ENCODE measurements around the gene BPIFB6. TPM values are rescaled to one million over a fixed set of nuclear protein-coding genes. Genes with fewer than 3 reads are reported as not detected.

BPIFB6 gene
- total and polyA plus RNA-seq, 11 donors = not detected

- Histone ChIP-seq H3K9me3 (peaks cover 0 to 6% (median 0%) of the 10 kb centered on the region in 12 donors), H3K27me3 (no peaks in the 10 kb centered on the region), H3K27ac (no peak overlapping the region), H3K4me1 (no peaks in the 10 kb centered on the region), H3K36me3 (no peaks in the 10 kb centered on the region), H3K4me3 (no peak overlapping the region)
- WGBS, 4 donors = 65 to 78% (median 73%) methylated on average over 5 of the region's 5 CpGs
- ATAC-seq (no peak), DNase-seq (no peak)
- TF ChIP-seq POLR2A (IDR thresholded peaks at IDR 0.05) = no peak
- no peak for TF ChIP-seq CTCF (IDR thresholded peaks at IDR 0.05)
- intact Hi-C loops (cut with DNase I) = no loop called here
Measured at GRCh38 chr20:33033381-33033780, 1.9 kb downstream of the BPIFB6 start.

GRCh38 chr20:33034115-33034514, 2.7 kb downstream of the BPIFB6 start:
- H3K27me3 ChIP-seq = no peaks in the 10 kb centered on the region
- H3K27ac ChIP-seq = no peak overlapping the region
- no peak overlapping the region for H3K4me3 ChIP-seq
- ATAC-seq (no peak), DNase-seq (no peak)
- H3K4me1 ChIP-seq = no peaks in the 10 kb centered on the region
- no peaks in the 10 kb centered on the region for H3K36me3 ChIP-seq
- intact Hi-C loops (cut with DNase I) = no loop called here
- WGBS, 4 donors = 76 to 92% (median 85%) methylated on average over 5 of the region's 5 CpGs
- peaks cover 0 to 6% (median 0%) of the 10 kb centered on the region in 12 donors for H3K9me3 ChIP-seq
- no peak for TF ChIP-seq POLR2A (IDR thresholded peaks at IDR 0.05)

GRCh38 chr20:33034901-33035492, 3.5 kb downstream of the BPIFB6 start:
- Histone ChIP-seq H3K4me3 (no peak overlapping the region), H3K36me3 (no peaks in the 10 kb centered on the region), H3K27ac (no peak overlapping the region), H3K27me3 (no peaks in the 10 kb centered on the region), H3K4me1 (no peaks in the 10 kb centered on the region), H3K9me3 (peaks cover 0 to 6% (median 0%) of the 10 kb centered on the region in 12 donors)
- no peak for DNase-seq
- WGBS, 4 donors = 77 to 84% (median 82%) methylated on average over 4 to 6 of the region's 6 CpGs
- TF ChIP-seq POLR2A (IDR thresholded peaks at IDR 0.05) (no peak), CTCF (IDR thresholded peaks at IDR 0.05) (no peak)
- ATAC-seq = no peak
- intact Hi-C loops (cut with DNase I) = no loop called here

GRCh38 chr20:33037456-33037855, 6.0 kb downstream of the BPIFB6 start:
- no peak for DNase-seq
- no peaks in the 10 kb centered on the region for H3K27me3 ChIP-seq
- no peak overlapping the region for H3K4me3 ChIP-seq
- H3K36me3 ChIP-seq = no peaks in the 10 kb centered on the region
- H3K4me1 ChIP-seq = no peaks in the 10 kb centered on the region
- 62 to 68% (median 67%) methylated on average over 5 of the region's 5 CpGs for WGBS, 4 donors
- H3K27ac ChIP-seq = no peak overlapping the region
- peaks cover 0 to 6% (median 0%) of the 10 kb centered on the region in 12 donors for H3K9me3 ChIP-seq
- intact Hi-C loops (cut with DNase I) = no loop called here
- ATAC-seq = no peak
- TF ChIP-seq POLR2A (IDR thresholded peaks at IDR 0.05) = no peak
- TF ChIP-seq CTCF (IDR thresholded peaks at IDR 0.05) = no peak

GRCh38 chr20:33038243-33038642, 6.8 kb downstream of the BPIFB6 start:
- Histone ChIP-seq H3K9me3 (peaks cover 0 to 5% (median 0%) of the 10 kb centered on the region in 12 donors), H3K4me3 (no peak overlapping the region), H3K27me3 (no peaks in the 10 kb centered on the region), H3K27ac (no peak overlapping the region), H3K36me3 (no peaks in the 10 kb centered on the region), H3K4me1 (no peaks in the 10 kb centered on the region)
- no peak for DNase-seq
- TF ChIP-seq CTCF (IDR thresholded peaks at IDR 0.05) (no peak), POLR2A (IDR thresholded peaks at IDR 0.05) (no peak)
- 87 to 92% (median 89%) methylated on average over 4 of the region's 4 CpGs for WGBS, 4 donors
- no peak for ATAC-seq
- intact Hi-C loops (cut with DNase I) = no loop called here

All from heart left ventricle (tissue), 16 donors.